Measurements from ENCODE around the gene ZNF664.
A peak's percentile ranks its signal among the peaks of the same experiment; 100 is the strongest.

ZNF664 gene

GRCh38 chr12:123960856-123961255 lies 12.2 kb upstream of the ZNF664 start:
- no peak for DNase-seq

DNA sequence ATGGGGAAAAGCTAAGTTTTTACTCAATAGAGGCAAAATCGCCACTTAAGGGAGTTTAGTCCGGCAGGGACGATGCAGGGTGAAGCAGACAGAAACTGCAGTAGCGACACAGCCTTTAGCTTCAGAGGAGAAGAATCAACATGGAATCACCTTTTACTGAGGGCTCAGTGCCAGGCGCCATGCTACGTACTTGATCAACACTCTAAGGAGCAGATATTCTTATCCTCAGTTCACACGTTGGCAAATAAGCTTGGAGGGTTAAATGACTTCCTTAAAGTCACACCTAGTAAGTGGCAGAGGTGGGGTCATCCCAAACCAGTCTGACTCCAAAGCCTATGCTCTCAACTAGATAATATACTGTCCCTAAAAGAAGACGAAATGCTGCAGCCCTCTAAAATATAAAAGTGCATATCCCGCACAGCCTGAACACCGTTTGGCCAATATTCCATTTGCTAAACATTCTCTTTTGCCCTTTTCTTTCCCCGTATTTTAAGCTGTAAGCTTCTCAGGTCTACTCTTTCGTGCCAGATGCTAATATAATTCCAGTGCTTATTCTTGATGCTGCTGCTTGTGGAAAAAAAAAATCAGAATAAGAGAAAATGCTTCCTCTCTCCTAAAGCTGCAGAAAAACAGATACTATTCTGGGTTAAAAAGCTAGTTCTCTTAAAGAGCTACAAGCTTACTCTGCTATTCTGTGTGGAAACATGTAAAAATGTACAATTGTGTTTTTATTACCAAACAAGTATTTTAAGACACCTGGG lies 11.2 kb upstream of the ZNF664 start:
- DNase-seq: no peak

- no peak for DNase-seq
Observed at GRCh38 chr12:123962513-123962912, 10.5 kb upstream of the ZNF664 start.

DNA sequence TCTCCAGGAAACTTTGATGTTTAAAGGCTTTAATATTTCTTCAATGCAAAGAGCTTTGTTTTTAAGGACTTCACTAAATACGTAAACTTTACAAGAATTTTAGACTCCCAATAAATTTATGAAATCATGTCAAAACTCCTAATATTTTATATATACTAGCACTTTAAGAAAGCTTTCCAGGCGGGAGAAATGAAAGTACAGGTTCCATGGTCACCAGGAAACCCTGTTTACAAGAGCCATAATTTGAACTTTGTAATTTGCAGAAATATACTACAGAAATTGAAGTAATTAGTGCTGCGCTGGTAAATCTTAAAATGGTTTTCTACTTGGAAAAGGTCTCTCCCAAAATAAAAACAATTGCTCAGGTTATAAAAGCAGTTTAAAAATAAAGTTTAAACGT lies 9.2 kb upstream of the ZNF664 start:
- DNase-seq: no peak

- DNase-seq: no peak
Observed at GRCh38 chr12:123965382-123965781, 7.6 kb upstream of the ZNF664 start.

DNA sequence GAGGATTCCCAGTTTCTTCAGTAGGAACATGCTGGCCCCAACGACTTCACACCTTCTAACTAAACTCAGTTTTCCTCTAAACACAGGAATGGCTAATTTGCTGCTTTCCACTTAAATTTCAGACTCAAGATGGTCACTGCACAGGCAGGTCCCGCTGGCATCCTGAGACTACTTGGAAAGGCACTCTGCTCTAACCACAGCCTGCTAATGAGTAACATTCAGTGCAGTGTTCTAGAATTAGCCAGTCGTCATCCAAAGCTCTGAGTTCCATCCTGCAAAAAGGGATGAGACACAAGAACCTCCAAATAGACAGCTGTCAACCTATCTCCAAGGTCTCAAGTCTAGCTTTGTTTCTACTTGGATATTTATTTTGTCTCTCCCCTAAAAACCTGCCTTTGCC lies 6.4 kb upstream of the ZNF664 start:
- DNase-seq: no peak

- no peak for DNase-seq
Observed at GRCh38 chr12:123967121-123967586, 5.9 kb upstream of the ZNF664 start.

GRCh38 chr12:123971449-123971769 lies 1.6 kb upstream of the ZNF664 start:
- no peak for DNase-seq

DNA sequence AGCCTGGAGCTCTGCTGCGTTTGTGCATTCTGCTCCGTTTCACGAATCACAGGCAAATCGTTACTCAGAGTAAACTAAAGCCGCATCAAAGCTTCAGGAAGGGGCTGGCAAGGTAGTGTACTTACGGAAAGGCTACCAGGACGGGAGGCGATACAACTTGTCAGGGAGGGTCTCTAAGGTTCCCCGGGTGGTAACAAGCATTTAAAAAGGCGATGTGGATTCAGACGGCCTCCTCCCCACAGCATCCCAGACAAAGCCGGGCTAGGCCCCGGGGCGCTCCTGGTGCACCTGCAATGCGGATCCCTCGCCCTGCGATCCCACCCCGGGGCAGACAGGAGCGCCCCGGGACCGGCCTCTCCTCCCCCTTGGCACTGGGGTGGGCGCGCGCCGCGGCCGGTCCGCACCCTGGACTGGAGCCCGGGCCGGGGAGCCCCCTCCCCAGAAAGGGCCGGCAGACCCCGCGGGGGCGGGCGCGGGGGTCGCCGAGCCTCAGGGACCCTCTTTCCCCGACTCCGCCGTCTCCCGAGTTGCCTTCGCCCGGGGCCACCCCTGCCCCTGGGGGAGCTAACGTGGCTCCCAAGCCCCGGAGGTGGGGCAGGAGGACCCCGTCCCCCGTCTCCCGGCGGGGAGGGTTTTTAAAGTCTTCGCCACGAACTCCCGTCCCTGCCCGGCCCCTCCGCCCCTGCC lies 1.1 kb upstream of the ZNF664 start:
- peak; percentile 23 for DNase-seq

DNA sequence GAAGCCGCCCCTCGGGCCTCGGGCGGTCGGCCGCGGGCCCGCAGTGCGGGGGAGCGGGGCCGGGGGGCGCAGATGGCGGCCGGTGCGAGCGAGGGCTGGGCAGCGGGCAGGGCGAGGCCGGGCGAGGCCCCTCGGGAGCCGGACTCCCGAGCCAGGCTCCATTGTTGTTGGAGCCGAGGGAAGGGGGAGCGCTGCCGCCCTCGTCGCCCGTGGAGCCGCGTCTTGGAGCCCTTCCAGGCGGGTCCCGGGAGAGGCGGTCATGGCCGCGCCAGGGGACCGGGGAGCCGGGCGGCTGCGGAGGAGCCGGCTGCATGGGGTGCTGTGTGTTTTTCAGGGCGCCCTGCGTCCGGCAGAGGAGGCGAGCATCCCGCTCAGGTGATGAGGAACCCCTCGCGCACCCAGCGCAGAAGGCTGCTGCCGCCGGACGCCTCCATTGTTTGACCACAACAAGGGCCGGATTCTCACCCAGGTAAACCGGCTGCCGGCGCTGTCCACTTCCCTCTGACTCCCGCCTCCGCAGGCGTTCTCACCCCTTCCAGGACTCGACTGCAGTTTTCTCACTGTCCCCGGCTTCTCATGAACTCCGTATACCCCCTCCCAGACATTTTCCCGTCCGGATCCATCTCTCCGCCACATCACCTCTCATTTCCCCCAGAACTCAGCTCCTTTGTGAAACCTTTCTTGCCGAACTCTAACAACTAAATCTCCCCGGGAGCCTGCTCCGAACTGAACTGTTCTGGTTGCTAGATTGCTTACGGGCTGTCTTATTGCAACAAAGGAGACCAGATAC lies 732 bp downstream of the ZNF664 start:
- peak; percentile 23 for DNase-seq

GRCh38 chr12:123976227-123976826 lies 3.3 kb downstream of the ZNF664 start:
- DNase-seq: no peak

GRCh38 chr12:123979566-123979965 lies 6.6 kb downstream of the ZNF664 start:
- no peak for DNase-seq

- DNase-seq: no peak
Observed at GRCh38 chr12:123982269-123982668, 9.3 kb downstream of the ZNF664 start.

DNA sequence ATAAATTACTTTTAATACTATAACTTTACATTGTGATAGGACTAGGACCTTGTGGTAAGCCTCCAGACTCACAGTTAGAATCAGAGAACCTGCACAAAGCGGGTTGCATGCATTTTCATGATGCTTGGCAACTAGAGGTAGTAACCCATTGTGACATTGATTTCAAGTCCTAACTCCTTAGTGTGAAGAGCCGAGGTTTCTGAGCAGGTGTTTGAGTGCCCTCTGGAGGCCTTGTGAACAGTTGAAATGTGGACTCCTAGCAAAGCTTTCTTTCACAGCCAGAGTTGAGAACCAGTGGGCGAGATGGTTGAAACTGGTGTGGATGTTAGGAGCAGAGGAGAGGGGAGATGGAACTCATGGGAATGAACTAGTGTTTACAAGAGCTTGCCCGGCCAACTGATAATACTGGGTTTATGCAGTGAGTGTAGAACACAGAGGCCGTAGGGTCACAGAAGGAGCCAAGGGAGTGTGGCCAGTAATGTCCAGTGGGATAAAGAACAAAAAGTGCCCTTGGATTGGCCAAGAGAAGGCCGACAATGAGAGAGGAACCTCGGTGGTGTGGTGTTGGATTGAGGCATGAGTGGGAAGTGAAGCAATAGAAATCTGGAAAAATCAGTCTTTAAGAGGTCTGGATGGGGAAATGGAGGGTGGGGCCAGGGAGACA lies 10.9 kb downstream of the ZNF664 start:
- peak; percentile 42 for DNase-seq

- no peak for DNase-seq
Observed at GRCh38 chr12:123984903-123985302, 11.9 kb downstream of the ZNF664 start.

GRCh38 chr12:123986374-123986965 lies 13.5 kb downstream of the ZNF664 start:
- DNase-seq: no peak

DNA sequence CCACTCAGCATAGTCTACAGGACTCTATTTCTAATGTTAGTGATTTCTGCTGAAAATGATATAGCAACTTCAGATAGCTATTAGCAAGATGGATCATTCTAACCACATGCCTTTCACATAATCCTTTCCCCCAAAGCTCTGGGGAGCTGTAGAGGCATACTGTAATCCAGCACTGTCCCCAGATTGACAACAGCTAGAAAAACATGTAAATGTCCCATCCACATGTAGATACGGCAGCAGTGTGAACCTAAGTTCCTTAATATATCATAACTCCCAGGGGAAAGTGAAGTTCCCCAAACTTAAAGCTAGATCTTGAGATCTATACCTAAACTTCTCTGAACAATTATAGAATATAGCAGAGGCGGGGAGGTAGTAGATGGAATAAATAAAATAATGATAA lies 14.0 kb downstream of the ZNF664 start:
- no peak for DNase-seq

DNA sequence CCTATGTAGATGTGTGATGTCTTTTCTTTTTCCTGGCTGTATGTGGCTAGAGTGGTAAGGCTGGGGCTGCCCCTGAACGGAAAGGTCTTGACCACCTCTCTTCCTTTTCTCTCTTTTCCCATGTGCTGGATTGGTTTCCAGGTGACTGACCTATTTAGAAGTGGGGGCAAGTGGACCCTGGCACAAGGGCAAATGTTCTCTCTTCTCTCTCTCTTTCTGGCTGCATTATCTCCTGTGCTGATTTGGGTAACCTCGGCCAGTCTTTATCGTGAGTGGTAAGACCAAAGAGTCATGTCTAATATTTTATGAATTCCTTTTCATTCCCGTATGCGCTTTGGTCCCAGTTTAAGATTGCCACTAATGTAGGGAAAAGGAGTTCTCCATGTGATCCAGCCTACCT lies 16.2 kb downstream of the ZNF664 start:
- DNase-seq: no peak

DNA sequence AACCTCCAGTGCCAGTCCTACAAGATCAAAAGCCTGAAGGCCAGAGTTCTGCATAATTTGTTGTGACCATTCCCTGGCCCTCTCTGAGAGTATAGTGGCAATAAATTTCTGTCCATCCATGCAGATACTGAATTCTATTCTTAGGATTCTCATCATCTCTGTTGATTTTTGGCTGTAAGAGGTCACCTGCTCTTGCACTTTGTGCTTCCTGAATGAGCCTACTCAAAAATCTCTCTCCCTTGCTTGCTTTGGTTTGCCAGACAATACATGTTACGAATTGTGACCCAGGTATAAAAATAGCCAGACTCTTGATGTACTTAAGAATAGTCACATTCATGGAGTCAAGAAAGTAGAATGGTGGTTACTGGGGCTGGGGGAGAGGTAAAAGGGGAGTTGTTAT lies 16.7 kb downstream of the ZNF664 start:
- DNase-seq: no peak

DNA sequence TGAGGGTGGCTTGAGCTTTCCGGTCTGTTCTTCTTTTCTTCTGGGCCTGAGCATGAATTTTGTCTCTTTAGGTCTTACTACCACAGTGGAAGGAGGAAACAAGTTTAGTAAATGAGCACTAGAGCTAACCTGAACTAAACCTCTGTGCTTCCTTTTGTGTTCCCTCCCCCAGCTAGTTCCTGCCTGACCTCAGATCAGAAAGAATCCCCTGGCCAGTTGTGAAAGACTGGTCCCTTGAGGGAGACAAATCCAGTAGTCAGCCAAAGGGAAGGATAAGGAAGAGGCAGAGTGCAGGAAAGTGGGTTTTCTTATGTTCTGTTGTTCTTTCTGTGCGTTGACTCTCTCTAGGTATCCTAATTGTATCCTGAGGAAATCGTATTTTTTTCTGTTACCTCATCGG lies 17.5 kb downstream of the ZNF664 start:
- no peak for DNase-seq

- no peak for DNase-seq
Observed at GRCh38 chr12:123991372-123991951, 18.4 kb downstream of the ZNF664 start.

Measured in activated CD4-positive, alpha-beta T cell treated with anti-CD3 and anti-CD28 coated beads, Interleukin-2, amount 50 U/mL, for 1 hour (primary cell).